A549 (cell line): Measurements from ENCODE around the gene KIAA0825. TPM values are rescaled to one million over a fixed set of nuclear protein-coding genes. Genes with fewer than 3 reads are reported as not detected.

ENCODE experiments used
- ATAC-seq, 2 experiments: fragments of 200-7000 bp in 1 of 2; fragments of >200 bp in 1 of 2; cut with Nextera tagmentation in 1 of 2; cut with Tn5 transposase in 1 of 2; 3 replicates each; pipeline versions ENCODE4 v1.8.0 to v1.9.1; 2018 to 2020; ENCODE audit warnings: mild to moderate bottlenecking in 1 of 2, moderate library complexity in 1 of 2
- CTCF ChIA-PET: fragments of 300-600 bp; sonication (Branson Sonifier 250); formaldehyde crosslinking; extraction: SDS; loops from one replicate; lab custom pipeline; 2021; ENCODE audit warnings: antibody characterized with exemption, inconsistent platforms; lab: Yijun Ruan, JAX
- POLR2A ChIA-PET: fragments of 350-600 bp; formaldehyde crosslinking; extraction: SDS; loops from one replicate; lab custom pipeline; 2021; ENCODE audit warnings: antibody characterized with exemption, inconsistent platforms; lab: Yijun Ruan, JAX
- DNase-seq, 2 experiments: peaks; one replicate each; pipeline versions ENCODE4 v3.0.0 to v3.0.0-alpha.2; 2011 to 2016; ENCODE audit warnings: low read depth in 1 of 2, low spot score in 1 of 2
- FAIRE-seq: peaks from 2 replicates; lab custom pipeline; 2011; peaks lifted over from hg19 to GRCh38; lab: Jason Lieb, UNC
- H3K27ac ChIP-seq, 2 experiments: fragments of >200 bp; sonication (Bioruptor Twin); formaldehyde crosslinking; 3 replicates each; pipeline ENCODE4 v1.5.1; 2016 to 2017
- H3K4me1 ChIP-seq: fragments of >200 bp; sonication (Bioruptor Twin); formaldehyde crosslinking; 3 replicates; pipeline ENCODE4 v1.6.1; 2016
- H3K4me2 ChIP-seq: fragments of >200 bp; sonication (Bioruptor Twin); formaldehyde crosslinking; 3 replicates; pipeline ENCODE4 v1.6.1; 2016
- H3K4me3 ChIP-seq: fragments of >200 bp; sonication (Bioruptor Twin); formaldehyde crosslinking; 3 replicates; pipeline ENCODE4 v1.5.1; 2016
- H3K9me3 ChIP-seq: fragments of >200 bp; sonication (Bioruptor Twin); formaldehyde crosslinking; 3 replicates; pipeline ENCODE4 v1.6.1; 2016
- BHLHE40 ChIP-seq: IDR thresholded peaks from 2 replicates; pipeline ENCODE4 v1.6.1; 2012; ENCODE audit warnings: low read depth, low read length, inconsistent platforms
- CEBPB ChIP-seq, 2 experiments: fragments of >200 bp in 1 of 2; sonication (Bioruptor Twin) in 1 of 2; formaldehyde crosslinking in 1 of 2; IDR thresholded peaks; 2 replicates each; pipeline ENCODE4 v1.6.1; 2012 to 2016
- CHD2 ChIP-seq: fragments of 150-350 bp; IDR thresholded peaks from 2 replicates; pipeline ENCODE4 v1.6.1; 2014; ENCODE audit warnings: low read length; ENCODE audit not compliant: partially characterized antibody
- EHMT2 ChIP-seq: fragments of 200-600 bp; sonication (generic); IDR thresholded peaks from 2 replicates; pipeline ENCODE4 v1.6.1; 2016; ENCODE audit warnings: antibody characterized with exemption, low read depth, mild to moderate bottlenecking, moderate library complexity
- ELK1 ChIP-seq: fragments of 150-350 bp; IDR thresholded peaks from 2 replicates; pipeline ENCODE4 v1.6.1; 2014; ENCODE audit warnings: low read depth, mild to moderate bottlenecking, low read length
- FOSL2 ChIP-seq, 2 experiments: fragments of 450-650 bp in 1 of 2; fragments of >200 bp in 1 of 2; sonication (Bioruptor Twin) in 1 of 2; formaldehyde crosslinking; IDR thresholded peaks; 2 replicates each; pipeline versions ENCODE4 v1.5.0 to v1.6.1; 2016 to 2020; ENCODE audit warnings: mild to moderate bottlenecking in 1 of 2, moderate library complexity in 1 of 2
- FOXS1 ChIP-seq: fragments of 250-450 bp; sonication (Bioruptor Pico); IDR thresholded peaks from 2 replicates; pipeline ENCODE4 v1.5.0; 2020; ENCODE audit warnings: mild to moderate bottlenecking, moderate library complexity
- HMGXB4 ChIP-seq: fragments of 250-450 bp; sonication (Bioruptor Pico); IDR thresholded peaks from 2 replicates; pipeline ENCODE4 v1.5.0; 2021; ENCODE audit warnings: mild to moderate bottlenecking, moderate library complexity, borderline replicate concordance
- HOXA7 ChIP-seq: fragments of 250-450 bp; sonication (Bioruptor Pico); IDR thresholded peaks from 2 replicates; pipeline ENCODE4 v1.5.0; 2020; ENCODE audit warnings: mild to moderate bottlenecking, moderate library complexity
- JUN ChIP-seq, 2 experiments: fragments of >200 bp; sonication (Bioruptor Twin); formaldehyde crosslinking; IDR thresholded peaks; 2 replicates in 1 of 2; 3 replicates in 1 of 2; pipeline ENCODE4 v1.6.1; 2016 to 2017
- KDM1A ChIP-seq: fragments of 200-600 bp; sonication (generic); IDR thresholded peaks from 2 replicates; pipeline ENCODE4 v1.6.1; 2016; ENCODE audit warnings: low read depth, mild to moderate bottlenecking
- KDM5A ChIP-seq: fragments of 200-600 bp; sonication (generic); IDR thresholded peaks from 2 replicates; pipeline ENCODE4 v1.6.1; 2016; ENCODE audit warnings: antibody characterized with exemption, mild to moderate bottlenecking
- MAFK ChIP-seq: fragments of 450-650 bp; IDR thresholded peaks from 2 replicates; pipeline ENCODE4 v1.6.1; 2014; ENCODE audit not compliant: partially characterized antibody
- MAZ ChIP-seq: fragments of 150-350 bp; IDR thresholded peaks from 2 replicates; pipeline ENCODE4 v1.6.1; 2014; ENCODE audit warnings: antibody characterized with exemption, low read depth, low read length, borderline replicate concordance
- MYC ChIP-seq: IDR thresholded peaks from 2 replicates; pipeline ENCODE4 v1.6.1; 2012; ENCODE audit warnings: mild to moderate bottlenecking, inconsistent platforms, low read length, improper control_type of control experiment, borderline replicate concordance
- NFE2L2 ChIP-seq: fragments of 150-350 bp; conservative IDR thresholded peaks from 2 replicates; pipeline ENCODE4 v1.6.1; 2014; ENCODE audit warnings: low read length
- NR3C1 ChIP-seq: fragments of >200 bp; sonication (Bioruptor Twin); formaldehyde crosslinking; IDR thresholded peaks from 3 replicates; pipeline ENCODE4 v1.6.1; 2017
- POLR2AphosphoS2 ChIP-seq: conservative IDR thresholded peaks from 2 replicates; pipeline ENCODE4 v1.6.1; 2012; ENCODE audit warnings: low read length, improper control_type of control experiment, inconsistent platforms
- RCOR1 ChIP-seq: fragments of 150-350 bp; IDR thresholded peaks from 2 replicates; pipeline ENCODE4 v1.6.1; 2014; ENCODE audit warnings: antibody characterized with exemption, low read length, low read depth
- RFX5 ChIP-seq: fragments of 450-650 bp; IDR thresholded peaks from 2 replicates; pipeline ENCODE4 v1.7.1; 2014; ENCODE audit warnings: antibody characterized with exemption, mild to moderate bottlenecking, moderate library complexity
- SMC3 ChIP-seq: fragments of >200 bp; sonication (Bioruptor Twin); formaldehyde crosslinking; IDR thresholded peaks from 3 replicates; pipeline ENCODE4 v1.6.1; 2018; ENCODE audit warnings: inconsistent platforms
- SREBF2 ChIP-seq: fragments of 450-650 bp; IDR thresholded peaks from 2 replicates; pipeline ENCODE4 v1.6.1; 2014; ENCODE audit warnings: mild to moderate bottlenecking, moderate library complexity
- ZC3H11A ChIP-seq: fragments of 450-650 bp; IDR thresholded peaks from 2 replicates; pipeline ENCODE4 v1.6.1; 2014; ENCODE audit warnings: antibody characterized with exemption, mild to moderate bottlenecking
- ZFP36 ChIP-seq: fragments of 450-650 bp; IDR thresholded peaks from 2 replicates; pipeline ENCODE4 v1.6.1; 2014; ENCODE audit warnings: borderline replicate concordance; ENCODE audit not compliant: partially characterized antibody
- ZNF302 ChIP-seq: fragments of 250-450 bp; sonication (Bioruptor Pico); IDR thresholded peaks from 2 replicates; pipeline ENCODE4 v1.9.0; 2021; ENCODE audit warnings: inconsistent platforms, mild to moderate bottlenecking, moderate library complexity
- ZSCAN20 ChIP-seq: fragments of 250-450 bp; sonication (Bioruptor Pico); IDR thresholded peaks from 2 replicates; pipeline ENCODE4 v1.8.0; 2022; ENCODE audit warnings: mild to moderate bottlenecking, moderate library complexity
- WGBS: methylation state at CpG from one replicate; pipeline ENCODE4 v1.1.6; 2017; ENCODE audit errors: missing lambda C conversion rate; 5-methylcytosine and 5-hydroxymethylcytosine counted together
- polyA plus RNA-seq, 4 experiments: library from polyadenylated mRNA; depleted of rRNA in 3 of 4; stranded (reverse); fragments of >200 nt; fragmentation: RNase III in 1 of 4; extraction: RNeasy Plus Mini Kit Qiagen cat#74134 plus additional on column Dnase treatment in 1 of 4; gene quantifications; 2 replicates in 3 of 4; 3 replicates in 1 of 4; pipeline ENCODE4 v1.2.3, GENCODE V29; 2011 to 2017
- TF ChIP-seq, protein P1 (sequence below): IDR thresholded peaks from 2 replicates; pipeline ENCODE4 v1.6.1; 2012
- TF ChIP-seq, protein P2 (sequence below): fragments of 450-650 bp; IDR thresholded peaks from 2 replicates; pipeline ENCODE4 v1.6.1; 2014; ENCODE audit warnings: antibody characterized with exemption
- TF ChIP-seq, protein P3 (sequence below): fragments of >200 bp; sonication (Bioruptor Twin); formaldehyde crosslinking; IDR thresholded peaks from 2 replicates; pipeline ENCODE4 v1.6.1; 2016

KIAA0825 gene
- polyA plus RNA-seq, 2 of the 4 experiments (the other 2 are of a cell fraction): 0.57 to 0.80 TPM

- ATAC-seq (no peak), DNase-seq (no peak), FAIRE-seq (no peak)
- WGBS: 81% methylated on average over 3 of the region's 3 CpGs
- ChIA-PET POLR2A (no interaction called here), CTCF (interaction anchor here (1.0 to 1.4 kb wide), 3 partner anchors 10 to 113 kb away, joined by 3 to 4 read pairs (median 3); no protein-coding TSS in a partner anchor)
- TF ChIP-seq FOSL2 (IDR thresholded peaks at IDR 0.05) (no peak), FOSL2 (CRISPR knock-in tag; IDR thresholded peaks at IDR 0.05) (no peak), KDM5A (no peak), MYC (no peak)
- Histone ChIP-seq H3K9me3 (no peaks in the 10 kb centered on the region), H3K4me3 (no peak overlapping the region), H3K4me2 (no peak overlapping the region), H3K4me1 (no peaks in the 10 kb centered on the region), H3K27ac (no peak overlapping the region)
Observed at GRCh38 chr5:94209272-94209671, 409.1 kb downstream of the KIAA0825 start.

- FAIRE-seq (no peak), DNase-seq (no peak), ATAC-seq (no peak)
- Histone ChIP-seq H3K4me2 (no peak overlapping the region), H3K27ac (no peak overlapping the region), H3K4me1 (no peaks in the 10 kb centered on the region), H3K4me3 (no peak overlapping the region), H3K9me3 (no peaks in the 10 kb centered on the region)
- TF ChIP-seq ZSCAN20 (CRISPR knock-in tag) (no peak), ZC3H11A (no peak), RFX5 (no peak), NFE2L2 (no peak), ZNF302 (CRISPR knock-in tag) (no peak), SMC3 (no peak), CHD2 (no peak), JUN (IDR thresholded peaks at IDR 0.05) (no peak), EHMT2 (no peak), ZFP36 (no peak), HMGXB4 (CRISPR knock-in tag) (no peak), FOXS1 (CRISPR knock-in tag) (no peak), KDM1A (no peak), MAFK (no peak)
- TF ChIP-seq, protein P1, sequence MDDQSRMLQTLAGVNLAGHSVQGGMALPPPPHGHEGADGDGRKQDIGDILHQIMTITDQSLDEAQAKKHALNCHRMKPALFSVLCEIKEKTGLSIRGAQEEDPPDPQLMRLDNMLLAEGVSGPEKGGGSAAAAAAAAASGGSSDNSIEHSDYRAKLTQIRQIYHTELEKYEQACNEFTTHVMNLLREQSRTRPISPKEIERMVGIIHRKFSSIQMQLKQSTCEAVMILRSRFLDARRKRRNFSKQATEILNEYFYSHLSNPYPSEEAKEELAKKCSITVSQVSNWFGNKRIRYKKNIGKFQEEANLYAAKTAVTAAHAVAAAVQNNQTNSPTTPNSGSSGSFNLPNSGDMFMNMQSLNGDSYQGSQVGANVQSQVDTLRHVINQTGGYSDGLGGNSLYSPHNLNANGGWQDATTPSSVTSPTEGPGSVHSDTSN: no peak
- TF ChIP-seq, protein P2, sequence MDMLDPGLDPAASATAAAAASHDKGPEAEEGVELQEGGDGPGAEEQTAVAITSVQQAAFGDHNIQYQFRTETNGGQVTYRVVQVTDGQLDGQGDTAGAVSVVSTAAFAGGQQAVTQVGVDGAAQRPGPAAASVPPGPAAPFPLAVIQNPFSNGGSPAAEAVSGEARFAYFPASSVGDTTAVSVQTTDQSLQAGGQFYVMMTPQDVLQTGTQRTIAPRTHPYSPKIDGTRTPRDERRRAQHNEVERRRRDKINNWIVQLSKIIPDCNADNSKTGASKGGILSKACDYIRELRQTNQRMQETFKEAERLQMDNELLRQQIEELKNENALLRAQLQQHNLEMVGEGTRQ: no peak
- POLR2A ChIA-PET: no interaction called here
- CTCF ChIA-PET: interaction anchor here (1.5 kb wide), 1 partner anchor 10 kb away, joined by 3 read pairs; no protein-coding TSS in a partner anchor
- WGBS: 56% methylated on average over 4 of the region's 4 CpGs
Observed at GRCh38 chr5:94199566-94199965, 418.8 kb downstream of the KIAA0825 start.

- ATAC-seq (no peak), FAIRE-seq (no peak), DNase-seq (no peak)
- Histone ChIP-seq H3K27ac (no peak overlapping the region), H3K4me3 (no peak overlapping the region), H3K4me2 (no peak overlapping the region), H3K9me3 (no peaks in the 10 kb centered on the region), H3K4me1 (no peaks in the 10 kb centered on the region)
- TF ChIP-seq SREBF2 (no peak), ZFP36 (no peak), CEBPB (IDR thresholded peaks at IDR 0.05) (no peak), BHLHE40 (no peak), NR3C1 (no peak), ELK1 (no peak), RCOR1 (no peak), MAFK (no peak), HOXA7 (CRISPR knock-in tag) (no peak), ZNF302 (CRISPR knock-in tag) (no peak), MAZ (no peak), POLR2AphosphoS2 (no peak), JUN (IDR thresholded peaks at IDR 0.05) (no peak)
- TF ChIP-seq, protein P3, sequence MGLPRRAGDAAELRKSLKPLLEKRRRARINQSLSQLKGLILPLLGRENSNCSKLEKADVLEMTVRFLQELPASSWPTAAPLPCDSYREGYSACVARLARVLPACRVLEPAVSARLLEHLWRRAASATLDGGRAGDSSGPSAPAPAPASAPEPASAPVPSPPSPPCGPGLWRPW: no peak
- TF ChIP-seq, protein P2: no peak
- 13% methylated on average over 1 of the region's 1 CpG for WGBS
- ChIA-PET POLR2A (no interaction called here), CTCF (no interaction called here)
Observed at GRCh38 chr5:94197970-94198369, 420.4 kb downstream of the KIAA0825 start.
